Hematopoietic multipotent progenitor cell treated with erythropoietin and hydrocortisone succinate and interleukin-3 and kit ligand, for 15 days (in vitro differentiated cells): ENCODE results near the gene ARHGEF7.
"Not testable (repeated sequence)": the region's sequence is repeated elsewhere in the genome, so short reads cannot be mapped to it uniquely, and the experiment has no call there.

Experiments
- DNase-seq: peaks from one replicate; pipeline ENCODE4 v3.0.0-alpha.2; 2015; ENCODE audit warnings: low spot score

Gene ARHGEF7

GRCh38 chr13:111115061-111115964 lies at the start of gene ARHGEF7:
Gene ARHGEF7 (plus strand): TSS chr13:111115310. CDS start chr13:111115527, 217 bp downstream.
- DNase-seq = no peak

GRCh38 chr13:111065698-111066097 lies 49.4 kb upstream of the ARHGEF7 start:
- DNase-seq = no peak

GRCh38 chr13:111066544-111066943 lies 48.6 kb upstream of the ARHGEF7 start:
- no peak for DNase-seq

GRCh38 chr13:111068009-111068350 lies 47.1 kb upstream of the ARHGEF7 start:
- no peak for DNase-seq

- not testable (repeated sequence) for DNase-seq
Measured at GRCh38 chr13:111071120-111071519, 44.0 kb upstream of the ARHGEF7 start.

GRCh38 chr13:111071526-111071925 lies 43.6 kb upstream of the ARHGEF7 start:
- not testable (repeated sequence) for DNase-seq

GRCh38 chr13:111074826-111075225 lies 40.3 kb upstream of the ARHGEF7 start:
- DNase-seq = no peak

- DNase-seq = no peak
Measured at GRCh38 chr13:111076155-111077013, 38.7 kb upstream of the ARHGEF7 start.

- DNase-seq = no peak
Measured at GRCh38 chr13:111079375-111079774, 35.7 kb upstream of the ARHGEF7 start.

GRCh38 chr13:111080642-111081041 lies 34.5 kb upstream of the ARHGEF7 start:
- no peak for DNase-seq

- no peak for DNase-seq
Measured at GRCh38 chr13:111082240-111082639, 32.9 kb upstream of the ARHGEF7 start.

GRCh38 chr13:111082769-111083168 lies 32.3 kb upstream of the ARHGEF7 start:
- not testable (repeated sequence) for DNase-seq

- not testable (repeated sequence) for DNase-seq
Measured at GRCh38 chr13:111083693-111084092, 31.4 kb upstream of the ARHGEF7 start.

GRCh38 chr13:111090169-111090568 lies 24.9 kb upstream of the ARHGEF7 start:
- DNase-seq = no peak

- DNase-seq = no peak
Measured at GRCh38 chr13:111092685-111093084, 22.4 kb upstream of the ARHGEF7 start.

- no peak for DNase-seq
Measured at GRCh38 chr13:111093136-111093535, 22.0 kb upstream of the ARHGEF7 start.

- no peak for DNase-seq
Measured at GRCh38 chr13:111093634-111094033, 21.5 kb upstream of the ARHGEF7 start.

GRCh38 chr13:111095031-111095840 lies 19.9 kb upstream of the ARHGEF7 start:
- DNase-seq = no peak

GRCh38 chr13:111095911-111096501 lies 19.1 kb upstream of the ARHGEF7 start:
- no peak for DNase-seq

- no peak for DNase-seq
Measured at GRCh38 chr13:111099290-111099689, 15.8 kb upstream of the ARHGEF7 start.

- DNase-seq = no peak
Measured at GRCh38 chr13:111110054-111110453, 5.1 kb upstream of the ARHGEF7 start.
